AML-193 (cell line): ENCODE data around the gene ULK1.
A peak's percentile ranks its signal among the peaks of the same experiment; 100 is the strongest.
"Not testable (repeated sequence)": the region's sequence is repeated elsewhere in the genome, so short reads cannot be mapped to it uniquely, and the experiment has no call there.

Experiments
- DNase-seq, 2 experiments: peaks; one replicate each; lab custom pipeline; 2025; lab: John Stamatoyannopoulos, UW

The ULK1 gene

DNA sequence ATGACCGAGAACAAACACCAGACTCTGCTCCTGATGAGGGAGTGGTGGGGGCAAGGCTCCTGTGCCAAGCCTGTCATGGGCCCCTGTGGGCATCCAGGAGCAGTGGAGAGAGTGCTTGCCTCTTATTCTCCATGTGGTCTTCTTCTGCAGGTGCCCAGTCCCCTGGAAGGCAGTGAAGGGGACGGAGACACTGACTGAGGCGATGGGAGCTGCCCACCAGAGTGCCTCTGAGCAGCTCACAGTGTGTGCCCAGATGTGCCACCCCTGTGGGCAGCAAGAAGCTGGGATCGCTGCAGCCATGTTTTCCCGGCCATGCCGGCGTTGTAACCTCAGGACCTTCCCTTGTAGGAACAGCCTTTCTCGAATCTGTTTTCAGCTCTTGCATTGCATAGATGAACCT is 49.0 kb downstream of the ULK1 start:
- no peak for DNase-seq

GRCh38 chr12:131943876-131944275 is 49.5 kb downstream of the ULK1 start:
- no peak for DNase-seq

- no peak for DNase-seq
Measured at GRCh38 chr12:131944601-131945251, 50.3 kb downstream of the ULK1 start.

DNA sequence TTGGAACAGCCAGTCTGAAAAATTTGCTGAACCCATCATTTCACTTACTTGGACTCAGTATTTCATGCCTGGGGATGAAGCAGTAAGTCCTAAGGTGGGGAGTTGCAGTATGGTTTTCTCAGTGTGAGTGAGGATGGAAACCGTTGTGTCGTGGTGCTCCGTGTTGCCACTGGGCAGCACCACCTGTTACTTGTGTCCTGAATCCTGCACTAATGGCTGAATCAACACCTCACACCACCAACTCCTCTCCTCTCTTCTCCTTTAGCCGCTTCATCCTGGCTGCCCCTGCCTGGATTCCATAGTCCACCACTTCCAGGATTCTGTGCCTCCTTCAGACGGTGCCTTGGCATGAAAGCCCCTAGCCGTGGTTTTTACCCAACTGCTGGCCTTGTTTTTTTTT is 52.3 kb downstream of the ULK1 start:
- DNase-seq = no peak

DNA sequence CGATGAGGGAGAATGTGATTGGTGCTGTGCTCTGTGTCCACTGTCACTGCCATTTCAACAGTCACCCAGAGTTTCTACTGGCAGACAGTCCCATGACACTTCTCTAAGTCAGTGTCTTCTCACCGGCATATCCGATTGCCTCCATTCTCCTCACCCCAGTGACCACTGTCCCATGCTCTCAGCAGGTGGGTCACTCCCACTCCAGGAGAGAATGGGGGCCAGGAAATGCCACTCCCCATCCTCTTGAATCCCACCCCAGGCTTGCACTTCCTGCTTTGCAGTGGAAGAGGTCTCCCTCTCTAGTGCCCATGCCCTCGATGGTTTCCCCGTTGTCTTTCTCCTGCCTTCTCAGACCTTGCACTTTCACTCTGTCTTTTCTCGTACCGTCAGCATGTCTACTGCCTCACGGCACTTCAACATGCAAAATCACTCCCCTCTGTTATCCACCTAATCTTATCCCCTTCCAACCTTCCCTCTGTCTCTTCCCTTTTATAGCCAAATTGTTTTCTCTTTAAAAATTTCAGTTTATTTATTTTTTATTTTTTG is 53.1 kb downstream of the ULK1 start:
- no peak for DNase-seq

- no peak for DNase-seq
Measured at GRCh38 chr12:131948166-131948712, 53.8 kb downstream of the ULK1 start.

DNA sequence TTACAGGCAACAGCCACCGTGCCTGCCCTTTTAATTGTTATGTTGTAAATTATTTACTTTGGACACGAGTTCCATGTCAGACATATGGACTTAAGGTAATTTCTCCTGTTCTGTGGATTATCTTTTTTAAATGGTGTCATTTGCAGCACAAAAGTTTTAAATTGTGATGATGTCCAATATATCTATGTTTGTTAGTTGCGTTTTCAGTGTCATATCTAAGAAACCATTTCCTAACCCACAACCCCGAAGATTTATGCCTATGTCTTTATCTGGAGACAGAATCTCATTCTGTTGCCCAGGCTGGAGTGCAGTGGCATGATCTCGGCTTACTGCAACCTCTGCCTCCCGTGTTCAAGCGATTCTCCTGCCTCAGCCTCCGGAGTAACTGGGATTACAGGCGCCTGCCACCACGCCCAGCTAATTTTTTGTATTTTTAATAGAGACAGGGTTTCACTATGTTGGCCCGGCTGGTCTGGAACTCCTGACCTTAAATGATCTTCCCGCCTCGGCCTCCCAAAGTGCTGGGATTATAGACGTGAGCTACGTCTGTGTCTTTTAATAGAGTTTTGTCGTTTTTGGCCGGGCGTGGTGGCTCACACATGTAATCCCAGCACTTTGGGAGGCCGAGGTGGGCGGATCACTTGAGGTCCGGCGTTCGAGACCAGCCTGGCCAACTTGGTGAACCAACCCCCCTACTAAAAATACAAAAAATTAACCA is 54.5 kb downstream of the ULK1 start:
- not testable (repeated sequence) for DNase-seq

GRCh38 chr12:131949431-131950181 is 55.2 kb downstream of the ULK1 start, which contains the start of gene EP400:
Gene EP400 (plus strand): TSS chr12:131949942. CDS start chr12:131960620, 10,678 bp downstream.
- peak; percentile 73 to 87 for DNase-seq

GRCh38 chr12:131950182-131950913 is 55.9 kb downstream of the ULK1 start:
- no peak for DNase-seq

DNA sequence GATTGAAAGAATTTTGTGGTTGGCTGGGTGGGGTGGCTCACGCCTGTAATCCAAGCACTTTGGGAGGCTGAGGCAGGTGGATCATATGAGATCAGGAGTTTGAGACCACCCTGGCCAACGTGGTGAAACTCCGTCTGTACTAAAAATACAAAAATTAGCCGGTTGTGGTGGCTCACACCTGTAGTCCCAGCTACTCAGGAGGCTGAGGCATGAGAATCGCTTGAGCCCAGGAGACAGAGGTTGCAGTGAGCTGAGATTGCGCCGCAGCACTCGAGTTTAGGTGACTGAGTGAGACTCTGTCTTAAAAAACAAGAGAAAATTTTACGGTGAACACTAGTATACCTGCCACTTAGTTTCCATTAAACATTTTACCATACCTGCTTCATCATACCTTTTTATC is 59.4 kb downstream of the ULK1 start:
- not testable (repeated sequence) for DNase-seq

GRCh38 chr12:131954460-131954859 is 60.0 kb downstream of the ULK1 start:
- not testable (repeated sequence) for DNase-seq

DNA sequence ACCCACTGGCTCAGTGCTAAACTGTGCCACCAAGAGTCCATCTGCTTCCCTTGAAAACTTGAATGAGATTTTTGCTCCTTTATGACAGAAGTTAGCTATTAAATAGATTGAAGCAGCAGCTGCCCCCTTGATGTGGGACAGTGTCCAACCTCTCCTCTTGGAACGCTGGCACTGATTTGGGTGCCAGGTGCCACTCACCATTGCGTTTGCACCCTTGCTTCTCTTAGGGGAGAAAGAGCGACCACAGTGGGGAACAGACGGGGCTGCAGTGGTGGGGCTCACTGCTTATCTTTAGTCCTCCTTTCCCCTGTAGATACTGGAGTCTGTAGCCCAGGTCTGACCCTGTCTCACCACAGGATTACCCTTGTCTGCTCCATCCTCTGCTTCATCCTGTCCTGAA is 64.7 kb downstream of the ULK1 start:
- DNase-seq = no peak

GRCh38 chr12:131959641-131960589 is 65.5 kb downstream of the ULK1 start:
- no peak for DNase-seq

DNA sequence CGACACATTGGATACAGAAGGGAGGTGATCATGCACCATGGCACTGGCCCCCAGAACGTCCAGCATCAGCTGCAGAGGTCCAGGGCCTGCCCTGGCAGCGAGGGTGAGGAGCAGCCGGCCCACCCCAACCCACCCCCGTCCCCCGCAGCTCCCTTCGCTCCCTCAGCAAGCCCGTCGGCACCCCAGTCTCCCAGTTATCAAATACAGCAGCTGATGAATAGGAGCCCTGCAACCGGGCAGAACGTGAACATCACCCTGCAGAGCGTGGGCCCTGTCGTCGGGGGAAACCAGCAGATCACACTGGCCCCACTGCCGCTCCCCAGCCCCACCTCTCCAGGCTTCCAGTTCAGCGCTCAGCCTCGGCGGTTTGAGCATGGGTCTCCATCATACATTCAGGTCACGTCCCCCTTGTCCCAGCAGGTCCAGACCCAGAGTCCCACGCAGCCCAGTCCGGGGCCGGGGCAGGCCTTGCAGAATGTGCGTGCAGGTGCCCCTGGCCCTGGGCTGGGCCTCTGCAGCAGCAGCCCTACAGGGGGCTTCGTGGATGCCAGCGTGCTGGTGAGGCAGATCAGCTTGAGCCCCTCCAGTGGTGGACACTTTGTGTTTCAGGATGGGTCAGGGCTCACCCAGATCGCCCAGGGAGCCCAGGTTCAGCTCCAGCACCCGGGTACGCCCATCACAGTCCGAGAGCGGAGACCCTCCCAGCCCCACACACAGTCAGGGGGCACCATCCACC is 66.3 kb downstream of the ULK1 start:
- DNase-seq = not testable (repeated sequence)

DNA sequence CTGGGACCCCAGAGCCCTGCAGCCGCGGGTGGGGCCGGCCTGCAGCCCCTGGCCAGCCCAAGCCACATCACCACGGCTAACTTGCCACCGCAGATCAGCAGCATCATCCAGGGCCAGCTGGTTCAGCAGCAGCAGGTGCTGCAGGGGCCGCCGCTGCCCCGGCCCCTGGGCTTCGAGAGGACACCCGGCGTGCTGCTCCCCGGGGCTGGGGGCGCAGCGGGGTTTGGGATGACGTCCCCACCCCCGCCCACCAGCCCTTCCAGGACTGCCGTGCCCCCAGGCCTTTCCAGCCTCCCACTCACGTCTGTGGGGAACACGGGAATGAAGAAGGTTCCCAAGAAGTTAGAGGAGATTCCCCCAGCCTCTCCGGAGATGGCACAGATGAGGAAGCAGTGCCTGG is 66.9 kb downstream of the ULK1 start:
- DNase-seq = not testable (repeated sequence)

- no peak for DNase-seq
Measured at GRCh38 chr12:131962069-131962468, 67.6 kb downstream of the ULK1 start.

- DNase-seq = no peak
Measured at GRCh38 chr12:131963381-131963780, 69.0 kb downstream of the ULK1 start.

DNA sequence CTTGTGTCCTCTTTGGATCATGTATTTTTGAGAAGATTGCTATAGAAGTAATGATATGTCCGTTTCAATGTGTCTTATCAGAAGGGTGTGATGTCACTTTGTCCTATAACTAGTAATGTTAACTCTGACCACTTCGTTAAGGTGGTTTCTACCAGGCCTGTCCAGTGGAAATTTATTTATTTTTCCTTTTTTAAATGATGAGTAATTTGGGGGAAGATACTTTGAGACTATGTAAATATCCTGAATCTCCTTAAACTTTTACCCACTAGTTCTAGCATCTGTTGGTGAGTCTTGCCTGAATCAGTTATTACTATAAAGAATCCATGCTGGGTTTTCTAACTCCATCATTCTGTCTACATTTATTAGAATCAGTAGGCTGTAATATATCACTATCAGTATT is 70.7 kb downstream of the ULK1 start:
- DNase-seq = no peak

DNA sequence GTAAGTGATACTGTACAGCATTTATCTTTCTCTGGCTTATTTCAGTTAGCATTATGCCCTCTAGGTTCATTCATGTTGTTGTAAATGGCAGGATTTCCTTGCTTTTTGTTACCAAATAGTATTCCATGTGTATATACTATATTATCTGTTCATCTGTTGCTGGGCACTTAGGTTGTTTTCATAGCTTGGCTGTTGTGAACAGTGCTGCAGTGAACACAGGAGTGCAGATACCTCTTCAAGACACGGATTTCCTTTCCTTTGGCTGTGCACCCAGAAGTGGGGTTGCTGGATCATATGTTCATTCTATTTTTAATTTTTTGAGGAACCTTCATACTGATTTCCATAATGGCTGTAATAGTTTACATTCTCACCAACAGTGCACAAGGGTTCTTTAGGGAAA is 76.8 kb downstream of the ULK1 start:
- no peak for DNase-seq
